Esophagus squamous epithelium (tissue), 4 donors: ENCODE measurements around the gene FAHD2A.

ENCODE experiments used
- POLR2A ChIP-seq, 4 donors: fragments of 450-650 bp; IDR thresholded peaks; one replicate each; pipeline ENCODE4 v1.6.1; 2017; ENCODE audit warnings: antibody characterized with exemption in 4 of 4, mild to moderate bottlenecking in 4 of 4, moderate library complexity in 3 of 4
- TF ChIP-seq, protein P1 (sequence below), 6 experiments: fragments of 450-650 bp in 4 of 6; fragments of 200-600 bp in 2 of 6; sonication (generic) in 2 of 6; IDR thresholded peaks; one replicate each; pipeline ENCODE4 v1.5.1; 2016 to 2019; ENCODE audit warnings: antibody characterized with exemption in 6 of 6, mild to moderate bottlenecking in 4 of 6, moderate library complexity in 4 of 6

DNA sequence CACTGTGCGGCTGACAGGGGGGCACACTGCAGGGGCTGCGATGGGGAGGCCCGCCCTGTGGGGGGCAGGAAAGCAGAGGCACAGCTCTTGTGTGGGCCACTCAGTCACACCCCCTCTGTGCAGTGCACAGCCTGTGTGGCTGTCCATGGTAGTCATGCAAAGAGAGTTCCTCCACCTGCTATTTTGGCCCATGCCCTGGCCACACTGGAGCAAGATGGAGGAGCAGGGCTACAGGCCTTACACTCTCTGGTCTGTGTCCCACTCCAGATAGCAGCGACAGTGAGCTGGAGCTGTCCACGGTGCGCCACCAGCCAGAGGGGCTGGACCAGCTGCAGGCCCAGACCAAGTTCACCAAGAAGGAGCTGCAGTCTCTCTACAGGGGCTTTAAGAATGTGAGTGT is 28.5 kb upstream of the FAHD2A start:
- TF ChIP-seq, protein P1, sequence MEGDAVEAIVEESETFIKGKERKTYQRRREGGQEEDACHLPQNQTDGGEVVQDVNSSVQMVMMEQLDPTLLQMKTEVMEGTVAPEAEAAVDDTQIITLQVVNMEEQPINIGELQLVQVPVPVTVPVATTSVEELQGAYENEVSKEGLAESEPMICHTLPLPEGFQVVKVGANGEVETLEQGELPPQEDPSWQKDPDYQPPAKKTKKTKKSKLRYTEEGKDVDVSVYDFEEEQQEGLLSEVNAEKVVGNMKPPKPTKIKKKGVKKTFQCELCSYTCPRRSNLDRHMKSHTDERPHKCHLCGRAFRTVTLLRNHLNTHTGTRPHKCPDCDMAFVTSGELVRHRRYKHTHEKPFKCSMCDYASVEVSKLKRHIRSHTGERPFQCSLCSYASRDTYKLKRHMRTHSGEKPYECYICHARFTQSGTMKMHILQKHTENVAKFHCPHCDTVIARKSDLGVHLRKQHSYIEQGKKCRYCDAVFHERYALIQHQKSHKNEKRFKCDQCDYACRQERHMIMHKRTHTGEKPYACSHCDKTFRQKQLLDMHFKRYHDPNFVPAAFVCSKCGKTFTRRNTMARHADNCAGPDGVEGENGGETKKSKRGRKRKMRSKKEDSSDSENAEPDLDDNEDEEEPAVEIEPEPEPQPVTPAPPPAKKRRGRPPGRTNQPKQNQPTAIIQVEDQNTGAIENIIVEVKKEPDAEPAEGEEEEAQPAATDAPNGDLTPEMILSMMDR (IDR thresholded peaks at IDR 0.05): no peak
- no peak for TF ChIP-seq POLR2A (IDR thresholded peaks at IDR 0.05)
